Dermis microvascular lymphatic vessel endothelial cell (primary cell): ENCODE results near the gene NTRK2. TPM values are rescaled to one million over a fixed set of nuclear protein-coding genes. Genes with fewer than 3 reads are reported as not detected.

Experiments
- DNase-seq, 2 donors: peaks; one replicate each; pipeline versions ENCODE4 v3.0.0 to v3.0.0-alpha.2; 2010; ENCODE audit warnings: low read depth in 2 of 2
- total RNA-seq: library from RNA; depleted of rRNA; stranded (reverse); fragments of >200 nt; gene quantifications from 2 replicates; pipeline ENCODE4 v1.2.1, GENCODE V29; 2014

NTRK2 gene
- total RNA-seq, 1 donor from 2014 or later, result not detected

GRCh38 chr9:84681516-84682285 lies 12.2 kb downstream of the NTRK2 start:
- DNase-seq, result no peak

- no peak for DNase-seq
Observed at GRCh38 chr9:84686068-84686467, 16.5 kb downstream of the NTRK2 start.

GRCh38 chr9:84688956-84689355 lies 19.4 kb downstream of the NTRK2 start:
- no peak for DNase-seq

GRCh38 chr9:84691634-84692033 lies 22.1 kb downstream of the NTRK2 start:
- no peak for DNase-seq

GRCh38 chr9:84694248-84694647 lies 24.7 kb downstream of the NTRK2 start:
- no peak for DNase-seq

- no peak for DNase-seq
Observed at GRCh38 chr9:84697042-84697441, 27.5 kb downstream of the NTRK2 start.

GRCh38 chr9:84697509-84698114 lies 28.1 kb downstream of the NTRK2 start:
- DNase-seq, result peak; percentile 12 to 25

GRCh38 chr9:84698323-84698722 lies 28.8 kb downstream of the NTRK2 start:
- DNase-seq, result no peak

- DNase-seq, result no peak
Observed at GRCh38 chr9:84699984-84700383, 30.5 kb downstream of the NTRK2 start.

- no peak for DNase-seq
Observed at GRCh38 chr9:84701801-84702200, 32.3 kb downstream of the NTRK2 start.

GRCh38 chr9:84702471-84702870 lies 32.9 kb downstream of the NTRK2 start:
- no peak for DNase-seq

GRCh38 chr9:84703793-84704192 lies 34.3 kb downstream of the NTRK2 start:
- no peak for DNase-seq

GRCh38 chr9:84705128-84705527 lies 35.6 kb downstream of the NTRK2 start:
- no peak for DNase-seq

- DNase-seq, result no peak
Observed at GRCh38 chr9:84708400-84708799, 38.9 kb downstream of the NTRK2 start.

- no peak for DNase-seq
Observed at GRCh38 chr9:84709056-84709455, 39.5 kb downstream of the NTRK2 start.

- DNase-seq, result no peak
Observed at GRCh38 chr9:84710701-84711397, 41.3 kb downstream of the NTRK2 start.

GRCh38 chr9:84711398-84711777 lies 41.9 kb downstream of the NTRK2 start:
- no peak for DNase-seq

GRCh38 chr9:84711936-84712335 lies 42.4 kb downstream of the NTRK2 start:
- DNase-seq, result no peak

- DNase-seq, result no peak
Observed at GRCh38 chr9:84716217-84716616, 46.7 kb downstream of the NTRK2 start.

GRCh38 chr9:84718476-84718875 lies 48.9 kb downstream of the NTRK2 start:
- no peak for DNase-seq

- no peak for DNase-seq
Observed at GRCh38 chr9:84722388-84722989, 53.0 kb downstream of the NTRK2 start.

GRCh38 chr9:84723426-84723825 lies 53.9 kb downstream of the NTRK2 start:
- DNase-seq, result no peak
